Activated CD8-positive, alpha-beta T cell treated with anti-CD3 and anti-CD28 coated beads for 36 hours (primary cell): ENCODE data around the gene BBLN. TPM values are rescaled to one million over a fixed set of nuclear protein-coding genes. Genes with fewer than 3 reads are reported as not detected.

Experiments used
- ATAC-seq: fragments of 200-7000 bp; cut with Tn5 transposase; one replicate; pipeline ENCODE4 v1.10.0; 2021; ENCODE audit warnings: mild to moderate bottlenecking, moderate library complexity
- CTCF ChIA-PET: fragments of 350-600 bp; sonication (Branson Sonifier 250); formaldehyde crosslinking; loops from one replicate; lab custom pipeline; 2021; ENCODE audit warnings: antibody characterized with exemption; lab: Charles Lee
- POLR2A ChIA-PET: fragments of 350-600 bp; sonication (Branson Sonifier 250); formaldehyde crosslinking; loops from one replicate; lab custom pipeline; 2021; ENCODE audit warnings: antibody characterized with exemption; lab: Charles Lee
- DNase-seq: peaks from one replicate; pipeline ENCODE4 v3.0.0-alpha.2; 2020
- H3K27ac Mint-ChIP-seq: one replicate; pipeline ENCODE4 v1.8.0; 2021; ENCODE audit warnings: mild to moderate bottlenecking, mixed read lengths
- H3K27me3 Mint-ChIP-seq: one replicate; pipeline ENCODE4 v1.8.0; 2021; ENCODE audit warnings: mixed read lengths
- H3K36me3 Mint-ChIP-seq: one replicate; pipeline ENCODE4 v1.8.0; 2021; ENCODE audit warnings: low read depth, mixed read lengths
- H3K4me1 Mint-ChIP-seq: one replicate; pipeline ENCODE4 v1.8.0; 2021; ENCODE audit warnings: low read depth, mixed read lengths
- H3K4me3 Mint-ChIP-seq: one replicate; pipeline ENCODE4 v1.8.0; 2021; ENCODE audit warnings: mild to moderate bottlenecking, moderate library complexity, mixed read lengths
- H3K9me3 Mint-ChIP-seq: one replicate; pipeline ENCODE4 v1.8.0; 2021; ENCODE audit warnings: mixed read lengths
- CTCF ChIP-seq: fragments of 200-600 bp; IDR thresholded peaks from one replicate; pipeline ENCODE4 v1.8.0; 2022; ENCODE audit warnings: antibody characterized with exemption, mild to moderate bottlenecking
- intact Hi-C: fragments of 100-400 bp; cut with micrococcal nuclease; formaldehyde crosslinking; loops from one replicate; pipeline ENCODE4 v1.10.0; 2022
- total RNA-seq, 2 experiments: library from RNA; stranded (reverse); gene quantifications; one replicate each; pipeline ENCODE4 v1.2.3, GENCODE V29; 2021

The BBLN gene
- total RNA-seq, 2 experiments from 2014 or later = 127 to 132 TPM

- no peaks in the 10 kb centered on the region for H3K27me3 Mint-ChIP-seq
- intact Hi-C loops = no loop called here
- no peak overlapping the region for H3K4me3 Mint-ChIP-seq
- ChIA-PET POLR2A (interaction anchor here (0.9 kb wide), 1 partner anchor 14 kb away, joined by 3 read pairs; no protein-coding TSS in a partner anchor), CTCF (interaction anchor here (1.0 to 1.6 kb wide), 2 partner anchors 13 to 24 kb away, joined by 3 to 4 read pairs; no protein-coding TSS in a partner anchor)
- no peak for TF ChIP-seq CTCF
- no peaks in the 10 kb centered on the region for H3K9me3 Mint-ChIP-seq
- H3K36me3 Mint-ChIP-seq = no peaks in the 10 kb centered on the region
- no peak overlapping the region for H3K27ac Mint-ChIP-seq
- ATAC-seq (peak; percentile 60), DNase-seq (no peak)
- peaks cover 5% of the 10 kb centered on the region for H3K4me1 Mint-ChIP-seq
Observed at GRCh38 chr9:128142061-128142460, 18.0 kb upstream of the BBLN start.

- DNase-seq = no peak
- ChIA-PET CTCF (interaction anchor here (1.2 to 1.6 kb wide), 2 partner anchors 16 to 25 kb away, joined by 3 to 4 read pairs; no protein-coding TSS in a partner anchor), POLR2A (no interaction called here)
- no peaks in the 10 kb centered on the region for H3K36me3 Mint-ChIP-seq
- H3K9me3 Mint-ChIP-seq = no peaks in the 10 kb centered on the region
- intact Hi-C loops = no loop called here
- H3K27me3 Mint-ChIP-seq = no peaks in the 10 kb centered on the region
- no peak overlapping the region for H3K4me3 Mint-ChIP-seq
- no peak for TF ChIP-seq CTCF
- no peak overlapping the region for H3K27ac Mint-ChIP-seq
- ATAC-seq = no peak
- H3K4me1 Mint-ChIP-seq = peaks cover 5% of the 10 kb centered on the region
Observed at GRCh38 chr9:128142596-128142995, 17.5 kb upstream of the BBLN start.

GRCh38 chr9:128143525-128144238 lies 16.4 kb upstream of the BBLN start:
- no peak for ATAC-seq

GRCh38 chr9:128144239-128145181 lies 15.6 kb upstream of the BBLN start:
- Mint-ChIP-seq H3K9me3 (no peaks in the 10 kb centered on the region), H3K4me1 (peaks cover 5% of the 10 kb centered on the region), H3K4me3 (no peak overlapping the region), H3K27me3 (no peaks in the 10 kb centered on the region), H3K36me3 (no peaks in the 10 kb centered on the region), H3K27ac (no peak overlapping the region)
- no peak for TF ChIP-seq CTCF
- intact Hi-C loops = no loop called here
- DNase-seq (no peak), ATAC-seq (no peak)
- POLR2A ChIA-PET = interaction anchor here (0.7 to 1.0 kb wide), 2 partner anchors 13 to 16 kb away, joined by 3 read pairs; no protein-coding TSS in a partner anchor
- CTCF ChIA-PET = no interaction called here

More at GRCh38 chr9:128143525-128144238, 16.4 kb upstream of the BBLN start:
- peaks cover 5% of the 10 kb centered on the region for H3K4me1 Mint-ChIP-seq
- DNase-seq = no peak
- intact Hi-C loops = no loop called here
- ChIA-PET POLR2A (no interaction called here), CTCF (interaction anchor here (0.8 to 1.2 kb wide), 2 partner anchors 15 to 26 kb away, joined by 3 read pairs; no protein-coding TSS in a partner anchor)
- H3K9me3 Mint-ChIP-seq = no peaks in the 10 kb centered on the region
- no peak overlapping the region for H3K27ac Mint-ChIP-seq
- H3K36me3 Mint-ChIP-seq = no peaks in the 10 kb centered on the region
- H3K27me3 Mint-ChIP-seq = no peaks in the 10 kb centered on the region
- no peak for TF ChIP-seq CTCF
- no peak overlapping the region for H3K4me3 Mint-ChIP-seq
